GM21423 (cell line): ENCODE results near the gene KMT5C.

ENCODE experiments used
- ATAC-seq: cut with Tn5 transposase; IDR thresholded peaks from one replicate; pipeline ENCODE4 v1.9.1; 2021; ENCODE audit warnings: mild to moderate bottlenecking, moderate library complexity; ENCODE audit not compliant: unreplicated experiment

Gene KMT5C

DNA sequence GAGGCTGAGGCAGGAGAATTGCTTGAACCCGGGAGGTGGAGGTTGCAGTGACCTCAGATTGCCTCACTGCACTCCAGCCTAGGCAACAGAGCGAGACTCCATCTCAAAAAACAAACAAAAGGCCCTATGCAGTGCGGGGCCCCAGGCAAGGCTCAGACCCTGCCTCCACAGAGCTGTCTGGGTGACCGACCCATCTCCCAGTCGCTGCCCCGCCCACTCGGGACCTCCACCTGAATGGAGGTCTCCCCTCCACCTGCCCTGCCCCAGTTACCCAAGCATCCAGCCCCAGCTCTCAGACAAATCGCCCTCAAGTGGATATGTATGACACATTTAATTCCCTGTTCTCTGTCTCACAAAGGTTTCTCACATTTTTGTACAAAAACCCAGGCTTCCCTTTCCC is 25.6 kb downstream of the KMT5C start:
- ATAC-seq, result no peak

DNA sequence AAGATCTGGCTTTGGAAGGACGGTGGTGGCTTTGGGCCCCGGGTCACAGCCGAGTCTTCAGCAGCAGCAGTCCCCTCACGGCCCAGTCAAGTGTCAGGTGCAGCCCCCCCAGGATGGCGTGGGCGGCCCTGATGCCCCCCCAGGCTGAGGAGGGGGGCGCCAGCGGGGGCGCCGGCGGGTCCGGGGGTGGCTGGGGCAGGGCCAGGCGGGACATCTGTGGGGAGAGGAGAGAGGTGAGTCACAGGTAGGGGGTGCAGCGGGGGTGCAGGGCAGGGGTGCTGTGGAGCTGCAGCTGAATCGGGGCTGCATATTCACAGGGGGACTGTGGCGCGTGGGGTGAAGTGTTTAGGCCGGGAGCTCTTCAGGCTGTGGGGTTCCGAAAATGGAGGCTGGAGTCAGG is 26.3 kb downstream of the KMT5C start:
- no peak for ATAC-seq

DNA sequence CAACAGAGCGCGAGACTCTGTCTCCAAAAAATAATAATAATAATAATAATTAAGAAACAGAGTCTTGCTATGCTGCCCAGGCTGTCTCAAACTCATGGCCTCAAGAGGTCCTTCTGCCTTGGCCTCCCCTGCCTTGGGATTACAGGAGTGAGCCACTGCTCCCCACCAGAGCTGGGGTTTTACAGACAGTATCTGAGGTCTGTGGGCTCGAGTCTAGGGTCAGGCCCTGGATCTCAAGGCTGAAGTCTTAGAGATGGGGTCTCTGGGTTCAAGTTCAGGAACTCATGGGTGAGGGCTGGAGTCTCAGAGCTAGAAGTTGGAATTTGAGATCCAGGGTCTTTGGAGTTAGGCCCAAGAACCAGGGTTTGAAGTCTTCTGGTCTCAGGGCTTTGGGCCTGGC is 27.1 kb downstream of the KMT5C start:
- ATAC-seq, result no peak

DNA sequence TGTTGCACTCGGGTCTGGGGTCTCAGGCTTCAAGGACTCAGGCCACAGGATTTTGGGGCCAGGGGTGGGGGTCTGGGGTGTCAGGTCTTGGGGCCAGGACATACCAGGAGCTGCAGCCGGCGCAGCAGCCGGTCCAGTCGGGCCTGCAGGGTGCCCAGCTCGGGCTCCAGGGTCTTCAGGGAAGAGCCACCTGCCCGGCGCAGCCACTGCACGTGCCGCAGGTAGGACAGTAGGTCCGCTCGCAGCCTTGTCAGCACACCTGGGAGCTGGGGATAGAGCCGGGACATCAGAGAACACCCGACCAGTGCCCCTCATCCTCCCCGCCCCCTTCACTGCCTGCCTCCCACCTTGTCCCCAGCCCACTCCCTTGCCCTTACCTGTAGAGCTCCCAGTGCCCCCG is 28.4 kb downstream of the KMT5C start:
- no peak for ATAC-seq

DNA sequence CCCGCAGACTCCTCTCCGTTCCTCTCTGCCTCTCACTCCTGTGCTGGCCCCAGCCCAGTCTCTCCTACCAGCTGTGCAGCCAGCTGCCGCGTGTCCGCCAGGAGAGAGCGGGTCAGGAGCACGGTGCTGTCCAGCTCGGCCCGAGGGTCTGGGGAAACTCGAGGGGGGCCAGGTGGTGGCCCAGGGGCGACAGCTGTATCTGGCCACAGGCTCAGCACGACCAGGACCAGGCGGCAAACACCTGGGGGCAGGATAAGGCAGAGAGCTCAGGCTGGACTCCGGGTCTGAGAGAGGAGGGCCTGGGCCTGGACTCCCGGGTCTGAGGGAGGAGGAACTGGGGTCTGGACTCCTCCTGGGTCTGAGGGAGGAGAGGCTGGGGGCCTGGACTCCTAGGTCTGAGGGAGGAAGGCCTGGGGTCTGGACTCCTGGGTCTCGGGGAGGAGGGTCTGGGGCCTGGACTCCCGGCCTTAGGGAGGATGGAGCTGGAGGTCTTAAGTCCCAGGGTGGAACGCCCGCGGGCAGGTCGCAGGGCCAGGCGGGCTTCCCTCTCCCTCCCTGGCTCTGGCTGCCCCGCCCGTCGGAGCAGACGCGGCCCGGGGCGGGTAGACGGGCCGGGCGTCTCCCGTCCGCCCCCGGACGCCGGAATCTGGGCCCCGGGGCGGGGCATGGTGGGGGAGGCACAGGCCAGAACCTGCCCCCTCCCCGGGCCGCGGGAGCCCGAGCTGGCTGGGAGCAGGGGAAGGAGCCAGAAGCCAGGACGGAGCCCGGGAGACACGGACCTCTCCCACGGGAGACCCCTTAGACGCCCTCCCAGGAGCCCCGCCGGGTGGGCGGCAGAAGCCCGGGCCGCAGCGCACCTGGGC is 29.3 kb downstream of the KMT5C start:
- no peak for ATAC-seq

DNA sequence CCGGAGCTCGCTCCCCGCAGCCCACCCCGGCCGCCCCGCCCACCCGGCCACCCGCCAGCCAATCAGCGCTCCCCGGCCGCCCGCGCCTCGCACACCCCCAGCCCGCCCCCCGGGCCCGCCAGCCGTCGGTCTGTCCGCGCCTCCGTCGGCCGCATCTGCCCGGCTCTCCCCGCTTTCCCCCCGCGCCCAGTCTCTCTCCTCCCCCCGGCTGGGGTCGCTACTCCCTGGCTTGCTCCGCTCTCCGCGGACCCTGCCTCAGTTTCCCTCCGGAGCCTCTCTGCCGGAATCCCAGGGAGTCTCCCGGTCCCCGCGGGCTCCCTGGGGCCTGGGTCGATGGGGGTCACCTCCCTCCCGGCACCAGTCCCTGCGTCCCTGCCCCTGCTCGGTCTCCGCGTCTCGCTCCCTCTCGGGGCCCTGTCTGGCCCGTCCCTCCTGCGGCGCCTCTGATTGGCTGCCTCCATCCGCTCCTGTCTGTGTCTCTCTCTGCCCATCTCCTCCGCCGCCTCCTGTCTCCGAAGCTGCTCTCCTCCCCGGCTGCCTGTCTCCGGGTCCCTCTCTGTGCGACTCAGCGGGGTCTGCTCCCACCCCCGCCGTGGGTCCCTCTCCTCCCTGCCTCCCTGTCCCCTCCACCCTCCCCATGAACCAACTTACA is 30.1 kb downstream of the KMT5C start:
- no peak for ATAC-seq

DNA sequence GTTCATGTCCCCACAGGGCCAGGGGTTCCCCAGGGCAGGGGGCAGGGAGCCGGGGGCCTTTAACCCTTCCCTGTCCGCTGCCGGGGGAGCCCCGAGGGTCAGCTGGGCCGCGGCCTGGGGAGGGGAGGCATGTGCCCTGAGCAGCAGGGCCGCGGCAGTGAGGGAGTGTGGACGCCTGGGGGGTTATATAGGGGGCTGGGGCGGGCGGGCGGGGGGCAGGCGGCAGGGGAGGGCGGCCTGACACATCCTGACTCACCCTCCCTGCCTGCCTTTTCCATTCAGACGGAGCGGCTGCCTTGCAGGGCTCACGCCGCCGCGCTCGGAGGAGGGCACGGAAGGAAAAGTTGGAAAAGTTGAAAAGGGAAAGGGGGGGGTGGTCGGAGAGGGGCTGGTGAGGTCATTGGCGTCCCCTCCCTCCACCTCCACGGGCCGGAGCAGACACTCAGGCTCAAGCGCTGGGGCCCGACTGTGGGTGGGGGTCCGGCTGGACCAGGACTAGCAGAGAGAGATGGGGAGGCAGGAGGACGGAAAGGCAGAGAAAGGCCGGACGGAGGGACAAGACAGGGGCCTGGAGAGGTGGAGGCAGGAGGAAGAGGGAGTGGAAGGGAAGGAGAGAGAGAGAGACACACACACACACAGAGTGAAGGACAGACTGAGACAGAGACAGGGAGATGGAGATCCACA is 30.8 kb downstream of the KMT5C start, which contains the start of gene IL11:
Gene IL11 (minus strand): TSS at position 159 of the 684 bp plus-strand sequence. CDS start 153 bp downstream, at position 6.
- no peak for ATAC-seq

DNA sequence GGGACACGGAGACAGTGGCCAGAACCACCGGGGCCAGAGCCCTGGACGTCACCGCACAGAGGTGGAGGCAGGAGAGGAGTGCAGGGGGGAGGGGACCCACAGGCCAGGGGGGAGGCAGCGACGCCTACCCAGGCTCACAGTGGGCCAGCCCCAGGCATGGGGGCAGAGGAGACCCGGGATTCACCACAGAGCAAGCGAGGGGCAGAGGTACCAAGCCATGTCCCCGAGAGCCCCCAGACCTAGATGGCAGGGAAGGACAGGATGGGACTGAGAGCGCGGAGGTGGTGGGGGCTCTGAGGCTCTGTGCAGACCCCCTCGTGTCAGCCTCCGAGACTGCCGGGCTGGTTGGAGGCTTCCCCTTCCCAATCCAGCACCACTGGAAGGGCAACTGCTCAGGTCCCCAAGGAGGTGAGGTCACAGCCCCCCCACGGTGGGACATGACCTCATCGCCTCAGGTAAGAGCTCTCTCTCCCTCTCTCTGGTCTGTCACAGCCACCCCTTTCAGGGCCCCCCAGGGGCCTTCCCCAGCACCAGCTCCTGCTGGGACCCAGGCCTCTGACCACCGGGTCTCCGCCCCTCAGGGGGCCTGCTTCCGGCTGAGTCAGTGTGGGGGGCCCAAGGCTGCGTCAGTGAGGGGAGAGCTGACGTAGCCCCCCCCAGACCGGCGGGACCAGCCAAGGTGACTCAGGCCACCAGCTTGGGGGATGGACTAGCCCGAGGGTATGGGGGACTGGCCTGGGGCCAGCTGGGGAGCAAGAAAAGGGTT is 32.8 kb downstream of the KMT5C start:
- ATAC-seq, result no peak

DNA sequence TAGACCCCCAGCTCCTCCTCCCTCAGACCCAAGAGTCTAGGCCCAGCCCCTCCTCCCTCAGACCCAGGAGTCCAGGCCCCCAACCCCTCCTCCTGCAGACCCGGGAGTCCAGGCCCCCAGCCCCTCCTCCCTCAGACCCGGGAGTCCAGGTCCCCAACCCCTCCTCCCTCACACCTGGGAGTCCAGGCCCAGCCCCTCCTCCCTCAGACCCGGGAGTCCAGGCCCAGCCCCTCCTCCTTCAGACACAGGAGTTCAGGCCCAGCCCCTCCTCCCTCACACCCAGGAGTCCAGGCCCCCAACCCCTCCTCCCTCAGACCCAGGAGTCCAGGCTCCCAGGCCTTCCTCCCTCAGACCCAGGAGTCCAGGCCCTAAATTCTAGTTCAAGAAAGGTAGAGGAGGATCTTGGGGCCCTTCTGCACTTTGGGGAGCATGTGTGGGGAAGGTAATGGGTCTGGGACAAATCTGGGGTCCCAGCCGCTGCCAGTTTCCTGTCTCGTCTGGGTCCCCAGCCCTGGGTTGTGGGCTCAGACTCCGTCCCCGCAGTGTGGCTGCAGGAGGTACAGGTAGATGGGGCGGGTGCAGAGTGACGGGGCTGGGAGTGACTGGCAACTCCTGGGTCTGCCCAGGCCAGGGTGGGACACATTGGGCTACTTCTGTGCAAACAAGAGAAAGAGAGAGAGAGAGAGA is 33.8 kb downstream of the KMT5C start:
- no peak for ATAC-seq

DNA sequence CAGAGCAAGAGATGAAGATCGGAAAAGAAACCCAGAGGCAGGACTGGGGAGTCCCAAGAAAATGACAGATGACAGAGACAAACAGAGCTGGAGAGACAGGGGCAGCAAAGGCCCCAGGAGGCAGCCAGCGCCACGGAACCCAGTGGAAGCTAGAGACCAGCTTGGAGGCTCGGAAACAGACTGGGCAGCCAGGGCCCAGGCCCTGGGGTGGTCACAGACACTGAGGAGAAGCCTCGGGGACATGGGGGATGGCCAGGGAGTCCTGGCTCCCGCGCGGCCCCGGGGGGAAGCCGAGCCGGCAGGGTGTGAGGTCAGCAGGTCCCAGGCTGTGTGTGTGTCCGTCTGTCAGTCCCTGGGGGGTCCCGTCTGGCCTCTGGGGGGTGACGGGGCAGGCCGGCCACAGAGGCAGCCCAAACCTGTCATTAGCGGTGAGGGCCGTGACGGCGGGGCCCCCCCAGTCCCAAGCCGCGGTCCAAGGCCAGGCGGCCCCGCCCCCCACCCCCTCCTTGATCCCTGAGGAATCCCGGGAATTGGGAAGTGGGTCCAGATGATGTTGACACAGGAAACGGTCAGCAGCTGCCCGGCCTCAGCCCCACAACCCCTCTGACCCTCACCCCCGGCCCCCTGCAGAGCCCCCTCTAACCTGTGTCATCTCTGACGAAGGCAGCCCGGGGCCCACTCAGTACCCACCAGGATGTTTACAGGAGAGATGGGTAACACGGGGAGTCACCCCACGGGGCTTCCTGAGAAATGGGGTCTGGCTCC is 34.5 kb downstream of the KMT5C start:
- no peak for ATAC-seq

DNA sequence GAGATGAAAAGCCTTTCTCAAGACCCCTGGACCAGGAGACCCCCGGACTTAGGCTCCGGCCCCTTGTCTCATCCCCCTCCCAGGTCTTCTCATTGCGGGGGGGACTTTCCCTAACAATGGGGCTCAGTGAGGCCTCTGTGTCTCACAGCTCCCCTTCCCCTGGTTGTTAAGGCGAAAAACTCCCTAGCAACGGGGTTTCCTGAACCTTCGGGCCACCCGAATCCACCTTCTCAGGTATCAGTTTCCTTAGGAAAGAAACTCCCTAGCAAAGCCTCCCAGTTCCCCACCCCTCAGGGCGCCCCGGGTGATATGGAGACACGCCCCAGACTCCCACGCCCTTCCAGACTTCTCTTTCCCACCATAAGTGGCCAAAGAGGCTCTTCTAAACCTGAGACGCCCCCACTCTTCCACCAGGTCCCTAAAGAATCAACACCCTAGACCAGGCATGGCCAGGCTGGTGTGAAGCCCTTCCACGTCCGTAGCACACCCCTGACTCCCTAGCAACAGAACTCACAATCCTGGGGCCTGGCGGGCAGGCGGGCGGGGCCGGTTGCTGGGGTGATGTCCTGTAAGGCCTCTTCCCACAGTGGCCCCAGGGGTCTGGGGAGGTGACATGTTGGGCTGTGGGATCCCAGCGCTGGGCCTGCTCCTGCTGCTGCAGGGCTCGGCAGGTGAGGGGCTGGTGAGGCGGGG is 36.7 kb downstream of the KMT5C start, which contains the start of gene TMEM190:
Gene TMEM190 (plus strand): TSS at position 586 of the 693 bp plus-strand sequence. CDS start 28 bp downstream, at position 614.
- ATAC-seq, result no peak

DNA sequence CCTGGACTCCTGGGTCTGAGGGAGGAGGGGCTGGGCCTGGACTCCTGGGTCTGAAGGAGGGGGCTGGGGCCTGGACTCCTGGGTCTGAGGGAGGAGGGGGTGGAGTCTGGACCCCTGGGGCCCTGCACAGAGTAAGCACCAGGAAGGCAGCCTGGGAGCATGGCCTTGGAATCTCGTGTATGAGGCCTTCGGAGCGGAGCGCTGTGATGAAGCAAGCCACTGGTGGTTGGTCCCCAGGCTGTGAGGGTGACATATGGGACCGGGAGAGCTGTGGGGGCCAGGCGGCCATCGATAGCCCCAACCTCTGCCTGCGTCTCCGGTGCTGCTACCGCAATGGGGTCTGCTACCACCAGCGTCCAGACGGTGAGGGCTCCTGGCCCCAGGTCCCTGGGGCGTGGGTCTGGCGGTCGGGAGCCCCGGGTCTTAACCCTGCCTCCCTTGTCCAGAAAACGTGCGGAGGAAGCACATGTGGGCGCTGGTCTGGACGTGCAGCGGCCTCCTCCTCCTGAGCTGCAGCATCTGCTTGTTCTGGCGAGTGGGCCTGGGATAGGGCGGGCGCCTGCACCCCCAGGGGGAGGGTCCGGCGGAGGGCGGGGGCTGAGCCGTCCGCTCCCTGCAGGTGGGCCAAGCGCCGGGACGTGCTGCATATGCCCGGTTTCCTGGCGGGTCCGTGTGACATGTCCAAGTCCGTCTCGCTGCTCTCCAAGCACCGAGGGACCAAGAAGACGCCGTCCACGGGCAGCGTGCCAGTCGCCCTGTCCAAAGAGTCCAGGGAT is 37.9 kb downstream of the KMT5C start:
- ATAC-seq, result no peak

DNA sequence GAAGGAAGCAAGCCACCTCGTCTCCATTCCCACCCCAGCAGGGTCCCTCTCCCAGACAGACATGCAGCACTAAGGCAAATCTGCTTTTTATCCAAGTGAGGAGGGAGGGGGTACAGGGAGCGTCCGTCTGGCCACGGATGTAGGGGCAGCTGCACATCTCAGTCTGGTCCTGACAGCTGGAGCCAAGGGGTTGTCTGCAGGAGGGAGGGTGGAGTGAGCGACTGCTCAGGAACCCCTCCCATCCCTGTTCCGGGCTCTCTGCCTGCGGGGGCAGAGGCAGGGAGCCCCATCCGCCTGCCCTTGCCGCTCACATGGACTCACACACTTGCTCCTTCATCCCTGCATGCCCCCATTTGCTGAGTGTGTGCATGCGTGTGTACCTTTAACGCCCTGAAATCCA is 39.5 kb downstream of the KMT5C start:
- ATAC-seq, result no peak

DNA sequence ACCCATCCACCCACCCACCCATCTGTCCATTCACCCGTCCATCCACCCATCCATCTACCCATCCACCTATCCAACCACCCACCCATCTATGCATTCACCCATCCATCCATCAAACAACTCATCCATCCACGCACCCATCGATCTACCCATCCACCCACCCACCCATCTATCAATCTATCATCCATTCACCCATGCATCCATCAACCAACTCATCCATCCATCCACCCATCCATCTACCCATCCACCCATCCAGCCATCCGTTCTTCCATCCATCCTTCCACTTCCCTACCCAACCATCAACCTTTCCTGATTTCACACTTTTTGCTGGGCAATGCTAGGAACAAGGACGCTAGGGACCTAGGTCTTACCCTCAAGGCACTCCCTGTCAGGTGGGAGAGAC is 42.3 kb downstream of the KMT5C start:
- ATAC-seq, result no peak

DNA sequence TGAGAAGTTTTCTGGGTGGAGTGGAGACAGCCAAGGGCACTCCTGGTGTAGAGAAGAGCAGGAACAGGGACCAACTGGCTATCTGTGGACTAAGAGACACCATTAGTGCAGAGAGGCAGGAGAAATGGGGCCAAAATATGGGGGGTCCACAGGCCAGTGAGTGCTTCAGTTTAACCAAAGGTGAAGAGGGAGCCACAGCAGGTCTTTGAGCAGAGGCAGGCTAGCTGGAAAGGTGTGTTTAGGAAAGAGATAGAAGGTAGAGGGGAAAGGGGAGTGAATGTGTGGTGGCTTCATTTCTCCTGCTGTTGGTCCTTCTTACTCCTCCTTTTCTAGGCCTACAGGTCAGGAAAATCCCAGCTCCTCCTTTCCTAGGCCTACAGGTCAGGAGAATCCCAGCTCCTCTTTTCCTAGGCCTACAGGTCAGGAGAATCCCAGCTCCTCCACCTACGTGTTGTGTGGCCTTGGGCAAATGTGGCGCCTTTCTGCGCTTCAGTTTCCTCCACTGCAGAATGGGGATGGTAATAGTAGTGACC is 42.9 kb downstream of the KMT5C start:
- ATAC-seq, result no peak

DNA sequence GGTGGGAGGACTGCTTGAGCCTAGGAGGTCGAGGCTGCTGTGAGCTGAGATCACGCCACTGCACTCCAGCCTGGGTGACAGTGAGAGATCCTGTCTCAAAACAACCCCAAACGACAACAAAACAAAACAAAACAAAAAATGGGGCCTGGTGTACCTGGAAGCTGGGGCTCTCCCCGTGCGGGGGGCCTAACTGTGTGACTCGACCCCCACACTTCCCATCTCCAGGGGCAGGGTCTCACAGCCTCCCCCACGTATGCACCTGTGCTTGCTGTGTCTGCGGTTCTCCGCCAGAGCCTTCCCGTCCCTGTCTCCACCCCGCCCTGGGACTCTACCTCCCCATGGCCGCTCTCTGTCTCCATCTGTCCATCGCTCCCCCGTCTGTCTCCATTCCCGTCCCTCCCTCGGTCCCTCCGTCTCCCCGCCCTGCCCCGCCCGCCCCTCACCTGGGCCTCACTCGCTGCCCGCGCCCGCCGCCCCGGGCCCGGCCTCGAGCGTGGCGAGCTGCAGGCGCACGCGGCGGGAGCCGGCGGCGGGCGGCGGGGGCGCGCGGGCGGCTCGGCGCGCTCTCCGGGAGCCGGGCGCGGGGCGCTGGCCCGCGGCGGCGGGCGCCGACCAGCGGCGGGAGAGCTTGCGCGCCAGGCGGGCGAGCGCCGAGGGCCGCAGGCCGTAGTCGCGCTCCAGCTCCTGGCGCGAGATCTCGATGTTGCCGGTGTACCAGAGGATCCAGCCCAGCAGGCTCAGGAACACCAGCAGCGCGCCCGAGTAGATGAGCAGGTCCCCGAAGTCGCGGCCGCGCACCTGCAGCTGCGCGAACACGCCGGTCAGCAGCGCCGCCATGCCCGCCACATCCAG is 43.8 kb downstream of the KMT5C start:
- no peak for ATAC-seq
